Heart left ventricle (tissue), 16 donors: ENCODE data around the gene SND1. TPM values are rescaled to one million over a fixed set of nuclear protein-coding genes. Genes with fewer than 3 reads are reported as not detected.

Source experiments
- ATAC-seq, 4 donors: fragments of 200-7000 bp; cut with Tn5 transposase; one replicate each; pipeline ENCODE4 v1.9.1; 2020 to 2022; ENCODE audit warnings: moderate library complexity in 4 of 4, mild to moderate bottlenecking in 3 of 4, moderate number of reproducible peaks in 1 of 4
- DNase-seq, 5 donors: peaks; one replicate each; pipeline ENCODE4 v3.0.0-alpha.2; 2020
- H3K27ac ChIP-seq, 12 donors: fragments of 200-600 bp; sonication (generic) in 4 of 12; one replicate each; pipeline versions ENCODE4 v1.5.0 to v1.8.0; 2016 to 2022; ENCODE audit warnings: mild to moderate bottlenecking in 2 of 12
- H3K27me3 ChIP-seq, 9 donors: fragments of 200-600 bp; sonication (generic) in 2 of 9; one replicate each; pipeline versions ENCODE4 v1.5.1 to v1.8.0; 2016 to 2022; ENCODE audit warnings: mild to moderate bottlenecking in 3 of 9
- H3K36me3 ChIP-seq, 9 donors: fragments of 200-600 bp; sonication (generic) in 2 of 9; one replicate each; pipeline versions ENCODE4 v1.5.0 to v1.8.0; 2018 to 2022; ENCODE audit warnings: mild to moderate bottlenecking in 2 of 9
- H3K4me1 ChIP-seq, 12 donors: fragments of 200-600 bp; sonication (generic) in 4 of 12; one replicate each; pipeline versions ENCODE4 v1.5.0 to v1.8.0; 2016 to 2022; ENCODE audit warnings: mild to moderate bottlenecking in 3 of 12
- H3K4me3 ChIP-seq, 12 donors: fragments of 200-600 bp; sonication (generic) in 4 of 12; one replicate each; pipeline versions ENCODE4 v1.5.0 to v1.8.0; 2017 to 2022; ENCODE audit warnings: mild to moderate bottlenecking in 9 of 12, moderate library complexity in 4 of 12
- H3K9me3 ChIP-seq, 12 donors: fragments of 200-600 bp; sonication (generic) in 4 of 12; one replicate each; pipeline versions ENCODE4 v1.5.0 to v1.8.0; 2016 to 2022; ENCODE audit warnings: mild to moderate bottlenecking in 1 of 12
- POLR2A ChIP-seq, 2 donors: fragments of 450-650 bp; IDR thresholded peaks; one replicate each; pipeline ENCODE4 v1.6.1; 2017; ENCODE audit warnings: antibody characterized with exemption in 2 of 2, mild to moderate bottlenecking in 2 of 2, moderate library complexity in 2 of 2
- WGBS, 4 donors: extraction: QIAGEN DNeasy Blood & Tissue Kit in 2 of 4; methylation state at CpG; one replicate each; pipeline versions ENCODE4 v1.1.5 to v1.1.7; 2013 to 2018; 5-methylcytosine and 5-hydroxymethylcytosine counted together
- intact Hi-C, 10 donors: fragments of 100-400 bp; cut with DNase I; formaldehyde crosslinking; loops; one replicate each; pipeline versions ENCODE4 v1.11.1 to v1.14.2; 2022
- polyA plus RNA-seq, 2 donors: library from polyadenylated mRNA; stranded (reverse); fragments of 200-250 nt; gene quantifications; one replicate each; pipeline ENCODE4 v1.2.3, GENCODE V29; 2013
- total RNA-seq, 9 donors: library from RNA; depleted of rRNA in 2 of 9; stranded (reverse); fragments of >200 nt in 2 of 9; fragmentation: NEBNext Ultra II Directional in 3 of 9; extraction: Animal tissue kit (Norgen Biotek cat#: 25700) in 3 of 9; gene quantifications; one replicate each; pipeline versions ENCODE4 v1.1.0 to v1.2.4, GENCODE V29; 2016 to 2023
- TF ChIP-seq, protein P1 (sequence below), 12 donors: fragments of 200-600 bp; sonication (generic) in 4 of 12; IDR thresholded peaks; one replicate each; pipeline versions ENCODE4 v1.5.0 to v1.8.0; 2018 to 2022; ENCODE audit warnings: antibody characterized with exemption in 12 of 12, mild to moderate bottlenecking in 5 of 12
- donor health status: ischemic (EF 13 %, LVEDD 7.1; RV severe dilation, severe dysfunction).
- donor health status: healthy with polysubstance abuse.
- donor health status: DM: no; HTN: yes; CAD: no.
- donor health status: DM: no; HTN: no; CAD: no.
- donor health status: ischemic (EF 25% LVEDD 6.9; RV normal size, moderate dysfunction).
- donor health status: ischemic (EF 25% LVEDD 5.7; RV mildly dilated, moderate dysfunction).
- donor health status: healthy.
- donor health status: DM: yes; HTN: yes; CAD: no.
- donor health status: ischemic (EF 35%, LVEDD 5.7; RV mildly dilated, moderate dysfunction).
- donor health status: nonischemic (EF 11% LVEDD 7.7; RV severe dilation, severe dysfunction).
- donor health status: DM: yes; HTN: yes; CAD: no.
- donor health status: PGD.
- donor health status: ischemic (EF 29% LVEDD 5.4; RV normal size, mild dysfunction).
- donor health status: nonischemic (EF 23%, LVEDD 6.1; RV moderate dilation, normal function).

SND1 gene
- total and polyA plus RNA-seq, 11 donors: 45.6 to 115 (median 76.3) TPM

DNA sequence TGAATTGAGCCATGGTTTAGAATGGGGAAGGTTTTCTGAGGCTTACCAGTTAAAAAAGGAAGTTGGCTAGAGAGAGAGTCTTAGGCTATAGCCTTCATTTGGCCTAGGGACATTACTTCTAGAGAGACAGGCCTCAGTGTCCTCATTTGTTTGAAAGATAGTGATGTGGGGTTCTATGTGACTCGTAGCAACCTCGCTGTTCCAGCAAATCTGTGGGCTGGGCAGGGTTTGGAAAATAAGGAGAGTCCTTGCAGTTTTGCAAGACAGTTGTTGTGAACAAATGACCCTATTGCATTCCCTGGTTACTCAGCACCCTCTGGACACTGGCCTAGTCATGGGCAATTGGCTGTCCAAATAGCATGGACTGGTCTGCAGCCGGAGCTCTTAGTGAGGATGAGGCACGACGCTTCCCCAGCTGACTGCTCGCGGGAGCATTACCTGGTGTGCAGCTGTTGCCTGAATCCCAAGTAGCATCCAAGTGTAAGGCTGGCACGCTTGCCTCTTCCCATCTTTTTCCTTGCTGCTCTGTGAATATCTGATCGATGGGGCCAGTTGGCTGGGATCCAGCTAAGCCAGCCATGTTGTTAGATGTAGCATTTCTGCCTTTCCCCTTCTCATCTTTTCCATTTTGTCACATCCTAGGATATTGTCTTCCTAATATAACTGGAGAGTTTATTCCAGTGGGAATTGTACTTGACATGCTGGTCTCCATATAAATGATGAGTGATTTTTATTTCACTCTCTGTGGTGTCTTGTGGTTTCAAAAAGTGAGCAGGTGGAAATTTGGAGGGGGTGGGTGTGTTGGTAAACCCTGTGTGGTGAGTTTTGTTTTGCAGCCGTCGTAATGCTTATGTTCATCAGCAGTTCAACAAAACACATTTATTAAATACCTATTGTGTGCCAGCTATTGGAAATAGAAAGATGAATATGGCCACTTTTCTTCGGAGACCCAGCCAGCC is 99.8 kb downstream of the SND1 start:
- Histone ChIP-seq H3K4me3 (no peak overlapping the region), H3K27me3 (no peaks in the 10 kb centered on the region), H3K4me1 (peaks cover 0 to 22% (median 2%) of the 10 kb centered on the region in 12 donors), H3K36me3 (peaks cover 0 to 4% (median 0%) of the 10 kb centered on the region in 9 donors), H3K9me3 (no peaks in the 10 kb centered on the region), H3K27ac (no peak overlapping the region)
- 90 to 93% (median 92%) methylated on average over 12 of the region's 12 CpGs for WGBS, 4 donors
- TF ChIP-seq, protein P1, sequence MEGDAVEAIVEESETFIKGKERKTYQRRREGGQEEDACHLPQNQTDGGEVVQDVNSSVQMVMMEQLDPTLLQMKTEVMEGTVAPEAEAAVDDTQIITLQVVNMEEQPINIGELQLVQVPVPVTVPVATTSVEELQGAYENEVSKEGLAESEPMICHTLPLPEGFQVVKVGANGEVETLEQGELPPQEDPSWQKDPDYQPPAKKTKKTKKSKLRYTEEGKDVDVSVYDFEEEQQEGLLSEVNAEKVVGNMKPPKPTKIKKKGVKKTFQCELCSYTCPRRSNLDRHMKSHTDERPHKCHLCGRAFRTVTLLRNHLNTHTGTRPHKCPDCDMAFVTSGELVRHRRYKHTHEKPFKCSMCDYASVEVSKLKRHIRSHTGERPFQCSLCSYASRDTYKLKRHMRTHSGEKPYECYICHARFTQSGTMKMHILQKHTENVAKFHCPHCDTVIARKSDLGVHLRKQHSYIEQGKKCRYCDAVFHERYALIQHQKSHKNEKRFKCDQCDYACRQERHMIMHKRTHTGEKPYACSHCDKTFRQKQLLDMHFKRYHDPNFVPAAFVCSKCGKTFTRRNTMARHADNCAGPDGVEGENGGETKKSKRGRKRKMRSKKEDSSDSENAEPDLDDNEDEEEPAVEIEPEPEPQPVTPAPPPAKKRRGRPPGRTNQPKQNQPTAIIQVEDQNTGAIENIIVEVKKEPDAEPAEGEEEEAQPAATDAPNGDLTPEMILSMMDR (IDR thresholded peaks at IDR 0.05): no peak
- TF ChIP-seq POLR2A (IDR thresholded peaks at IDR 0.05): no peak
- intact Hi-C loops: no loop called here
- peak in 1 of 4 donors; percentile 29 for ATAC-seq
- DNase-seq: no peak

DNA sequence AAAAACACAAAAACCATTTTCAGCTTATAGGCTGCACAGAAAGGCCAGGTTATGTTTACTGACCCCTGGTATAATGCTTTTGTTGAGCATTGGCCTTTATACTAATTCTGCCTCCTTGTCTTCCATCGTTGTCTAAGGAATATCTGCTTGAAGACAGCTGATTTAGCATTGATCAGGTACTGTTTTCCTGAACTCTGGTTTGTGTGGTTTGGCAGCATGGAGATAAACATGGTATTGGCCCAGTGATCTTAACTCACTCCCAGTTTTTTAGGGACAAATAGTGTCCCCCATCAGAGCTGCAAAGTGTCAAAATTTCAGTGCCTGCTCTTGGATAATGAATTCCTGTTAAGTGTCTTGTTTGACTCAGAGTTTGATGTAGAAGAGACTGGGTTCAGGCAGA is 100.8 kb downstream of the SND1 start:
- intact Hi-C loops: no loop called here
- TF ChIP-seq, protein P1 (IDR thresholded peaks at IDR 0.05): no peak
- TF ChIP-seq POLR2A (IDR thresholded peaks at IDR 0.05): no peak
- ATAC-seq (no peak), DNase-seq (no peak)
- Histone ChIP-seq H3K27me3 (no peaks in the 10 kb centered on the region), H3K4me3 (no peak overlapping the region), H3K36me3 (no peaks in the 10 kb centered on the region), H3K4me1 (peaks cover 0 to 22% (median 2%) of the 10 kb centered on the region in 12 donors), H3K9me3 (no peaks in the 10 kb centered on the region), H3K27ac (no peak overlapping the region)
- WGBS, 4 donors: 79 to 86% (median 83%) methylated on average over 1 of the region's 1 CpG

- H3K9me3 ChIP-seq: no peaks in the 10 kb centered on the region
- TF ChIP-seq, protein P1 (IDR thresholded peaks at IDR 0.05): no peak
- TF ChIP-seq POLR2A (IDR thresholded peaks at IDR 0.05): no peak
- no peak for DNase-seq
- no peak overlapping the region for H3K27ac ChIP-seq
- H3K27me3 ChIP-seq: no peaks in the 10 kb centered on the region
- no peak for ATAC-seq
- H3K4me1 ChIP-seq: peaks cover 0 to 22% (median 2%) of the 10 kb centered on the region in 12 donors
- no peak overlapping the region for H3K4me3 ChIP-seq
- H3K36me3 ChIP-seq: no peaks in the 10 kb centered on the region
- intact Hi-C loops: no loop called here
These were observed 102.5 kb downstream of the SND1 start for GRCh38 chr7:127754457-127754856.

GRCh38 chr7:127755521-127755920 is 103.5 kb downstream of the SND1 start:
- no peak for TF ChIP-seq POLR2A (IDR thresholded peaks at IDR 0.05)
- TF ChIP-seq, protein P1 (IDR thresholded peaks at IDR 0.05): no peak
- DNase-seq: no peak
- Histone ChIP-seq H3K9me3 (no peaks in the 10 kb centered on the region), H3K4me3 (no peak overlapping the region), H3K4me1 (peaks cover 0 to 22% (median 2%) of the 10 kb centered on the region in 12 donors), H3K36me3 (no peaks in the 10 kb centered on the region), H3K27me3 (no peaks in the 10 kb centered on the region), H3K27ac (no peak overlapping the region)
- intact Hi-C loops: no loop called here
- 72 to 84% (median 78%) methylated on average over 6 of the region's 6 CpGs for WGBS, 4 donors
- no peak for ATAC-seq
